ENCODE data around the gene KCNJ3. TPM values are rescaled to one million over a fixed set of nuclear protein-coding genes. Genes with fewer than 3 reads are reported as not detected.

KCNJ3 gene
- total RNA-seq, 1 experiment from 2014 or later, result 0.11 TPM

DNA sequence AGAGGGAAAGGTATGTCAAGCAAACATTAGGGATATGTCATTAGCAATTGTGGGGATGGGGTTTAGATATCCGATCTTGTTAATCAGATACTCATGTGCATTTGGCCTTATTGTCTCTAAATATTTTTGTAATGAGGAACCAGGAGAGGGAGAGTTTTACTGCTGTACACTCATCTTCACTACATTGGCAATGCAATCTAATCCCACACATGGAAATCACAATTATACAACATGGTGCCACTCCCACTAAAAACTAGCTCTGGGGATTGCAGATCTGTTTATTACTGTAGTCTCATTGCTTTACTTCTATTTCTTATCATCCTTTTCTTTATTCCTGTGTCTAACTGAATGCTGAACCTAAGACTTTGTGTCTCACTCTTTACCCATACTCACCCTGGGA, 39.6 kb upstream of the KCNJ3 start:
- TF ChIP-seq, protein P1, sequence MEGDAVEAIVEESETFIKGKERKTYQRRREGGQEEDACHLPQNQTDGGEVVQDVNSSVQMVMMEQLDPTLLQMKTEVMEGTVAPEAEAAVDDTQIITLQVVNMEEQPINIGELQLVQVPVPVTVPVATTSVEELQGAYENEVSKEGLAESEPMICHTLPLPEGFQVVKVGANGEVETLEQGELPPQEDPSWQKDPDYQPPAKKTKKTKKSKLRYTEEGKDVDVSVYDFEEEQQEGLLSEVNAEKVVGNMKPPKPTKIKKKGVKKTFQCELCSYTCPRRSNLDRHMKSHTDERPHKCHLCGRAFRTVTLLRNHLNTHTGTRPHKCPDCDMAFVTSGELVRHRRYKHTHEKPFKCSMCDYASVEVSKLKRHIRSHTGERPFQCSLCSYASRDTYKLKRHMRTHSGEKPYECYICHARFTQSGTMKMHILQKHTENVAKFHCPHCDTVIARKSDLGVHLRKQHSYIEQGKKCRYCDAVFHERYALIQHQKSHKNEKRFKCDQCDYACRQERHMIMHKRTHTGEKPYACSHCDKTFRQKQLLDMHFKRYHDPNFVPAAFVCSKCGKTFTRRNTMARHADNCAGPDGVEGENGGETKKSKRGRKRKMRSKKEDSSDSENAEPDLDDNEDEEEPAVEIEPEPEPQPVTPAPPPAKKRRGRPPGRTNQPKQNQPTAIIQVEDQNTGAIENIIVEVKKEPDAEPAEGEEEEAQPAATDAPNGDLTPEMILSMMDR (conservative IDR thresholded peaks at IDR 0.05), result no peak
- no peak overlapping the region for H3K4me2 ChIP-seq (ENCODE audit: insufficient read depth, insufficient read length, low read length)
- peaks cover 4% of the 10 kb centered on the region; the same call in 1 of the 2 replicates for H3K4me1 ChIP-seq (ENCODE audit: insufficient read depth, low read length)
- no peak overlapping the region for H2BK120ac ChIP-seq (ENCODE audit: low read depth, low read length, poor library complexity, severe bottlenecking)
- no peak for DNase-seq
- H3K9me3 ChIP-seq (ENCODE audit: control insufficient read depth, low read depth, low read length), result no peaks in the 10 kb centered on the region
- no peaks in the 10 kb centered on the region for H3K79me1 ChIP-seq (ENCODE audit: insufficient read depth, low read depth, low read length, poor library complexity, severe bottlenecking)
- Mint-ChIP-seq H3K27ac (no peak overlapping the region), H3K27me3 (ENCODE audit: low read depth) (no peaks in the 10 kb centered on the region), H3K4me1 (peaks cover 11 to 14% of the 10 kb centered on the region in 2 experiments), H3K9me3 (peaks cover 0 to 2% of the 10 kb centered on the region in 2 experiments; a peak in 1 of 5 replicates), H3K4me3 (no peak overlapping the region), H3K36me3 (ENCODE audit: insufficient read depth in 1 of 3, low read depth in 3 of 3) (no peaks in the 10 kb centered on the region)
- H3K23me2 ChIP-seq (ENCODE audit: insufficient read length, low read depth, low read length, poor library complexity, severe bottlenecking), result no peaks in the 10 kb centered on the region
- H2BK15ac ChIP-seq (ENCODE audit: low read depth, low read length), result no peak overlapping the region
- H3K9ac ChIP-seq (ENCODE audit: extremely low read depth, insufficient read length, low read length), result no peak overlapping the region
- WGBS (ENCODE audit: extremely low coverage, insufficient read length, low lambda C conversion rate), result no CpG with 5 or more reads among the region's 1 CpG
- no peak overlapping the region for H4K5ac ChIP-seq (ENCODE audit: insufficient read length, low read depth, low read length)
- H3K79me2 ChIP-seq (ENCODE audit: insufficient read depth, low read length), result no peaks in the 10 kb centered on the region
- H2BK20ac ChIP-seq (ENCODE audit: low read depth, low read length, poor library complexity, severe bottlenecking), result no peak overlapping the region
- no peak overlapping the region for H3K14ac ChIP-seq (ENCODE audit: insufficient read depth, low read length)
- H3K4ac ChIP-seq (ENCODE audit: low read depth, low read length), result no peak overlapping the region
- no peak overlapping the region for H3K27ac ChIP-seq (ENCODE audit: insufficient read length, low read depth, low read length)
- no peak overlapping the region for H3K18ac ChIP-seq (ENCODE audit: insufficient read length, low read depth, low read length)
- no peak overlapping the region for H4K8ac ChIP-seq (replicated peaks; ENCODE audit: insufficient read length, low read depth, low read length)
- no peak overlapping the region for H3T11ph ChIP-seq (ENCODE audit: low read length)
- no peak overlapping the region for H2BK5ac ChIP-seq (ENCODE audit: insufficient read length, low read length)
- no peak overlapping the region for H3K56ac ChIP-seq (ENCODE audit: insufficient read length, low read depth, low read length)
- H4K20me1 ChIP-seq (ENCODE audit: control insufficient read depth, insufficient read depth, insufficient read length), result no peaks in the 10 kb centered on the region
- H3K23ac ChIP-seq (ENCODE audit: insufficient read length, low read depth, low read length), result no peak overlapping the region
- no peak overlapping the region for H4K91ac ChIP-seq (ENCODE audit: insufficient read length, low read depth, low read length)
- H3K27me3 ChIP-seq (ENCODE audit: insufficient read depth, low read length), result no peaks in the 10 kb centered on the region
- no peak overlapping the region for H2BK12ac ChIP-seq (ENCODE audit: insufficient read length, low read depth, low read length)
- H2AK5ac ChIP-seq (ENCODE audit: insufficient read length, low read length), result no peak overlapping the region
- H2AFZ ChIP-seq (ENCODE audit: low read length), result no peak overlapping the region
